ENCODE data around the gene MYO5C. TPM values are rescaled to one million over a fixed set of nuclear protein-coding genes. Genes with fewer than 3 reads are reported as not detected.

Gene MYO5C
- total and polyA plus RNA-seq, 2 donors (not counting 3 experiments of a cell fraction or from before 2014, with no cell fraction given): 7.5 to 19.4 TPM

GRCh38 chr15:52282418-52282817, 13.2 kb downstream of the MYO5C start:
- no TSS peak for BruUV-seq (replicated peaks)
- TF ChIP-seq POLR2AphosphoS5 (IDR thresholded peaks at IDR 0.05; ENCODE audit: insufficient read depth, low read depth, low read length) (no peak), POLR2A (IDR thresholded peaks at IDR 0.05; ENCODE audit: low read depth, low read length) (no peak), GATA2 (IDR thresholded peaks at IDR 0.05; ENCODE audit: insufficient read depth, insufficient read length, low read depth, low read length) (no peak), CTCF (IDR thresholded peaks at IDR 0.05; ENCODE audit: extremely low read depth in 1 of 2, insufficient read depth in 1 of 2, low read depth in 1 of 2, low read length in 2 of 2) (no peak), FOS (IDR thresholded peaks at IDR 0.05; ENCODE audit: borderline replicate concordance, insufficient read depth, low read length) (no peak), JUN (IDR thresholded peaks at IDR 0.05; ENCODE audit: borderline replicate concordance, insufficient read depth, insufficient read length, low read depth) (no peak), MYC (IDR thresholded peaks at IDR 0.05; ENCODE audit: low read depth, low read length) (no peak), EZH2 (IDR thresholded peaks at IDR 0.05; ENCODE audit: borderline replicate concordance, low read depth, low read length, severe bottlenecking) (no peak), MAX (IDR thresholded peaks at IDR 0.05; ENCODE audit: insufficient read depth, insufficient read length) (no peak)
- no peaks in the 10 kb centered on the region for H3K27me3 ChIP-seq (ENCODE audit: control insufficient read depth in 2 of 2, insufficient read depth in 2 of 2, low read length in 2 of 2)
- no peaks in the 10 kb centered on the region for H3K9me3 ChIP-seq (replicated peaks; ENCODE audit: control insufficient read depth, insufficient read depth, low read length)
- H3K79me2 ChIP-seq (ENCODE audit: control insufficient read depth, insufficient read depth, low read length): no peaks in the 10 kb centered on the region
- H3K9me1 ChIP-seq (replicated peaks; ENCODE audit: control insufficient read depth, extremely low read depth, insufficient read depth, low read length): no peaks in the 10 kb centered on the region
- H3K4me1 ChIP-seq (ENCODE audit: control insufficient read depth, extremely low read depth, insufficient read depth, low read length): no peaks in the 10 kb centered on the region
- no peaks in the 10 kb centered on the region for H4K20me1 ChIP-seq (replicated peaks; ENCODE audit: control insufficient read depth, extremely low read depth, insufficient read depth, low read length)
- H3K27ac ChIP-seq (ENCODE audit: insufficient read depth, low read depth, low read length): no peak overlapping the region
- H3K4me3 ChIP-seq (replicated peaks in 1 of 3; ENCODE audit: insufficient read depth in 1 of 3, low read depth in 1 of 3, low read length in 3 of 3): no peak overlapping the region
- no peak overlapping the region for H2AFZ ChIP-seq (ENCODE audit: low read depth, low read length)
- DNase-seq (ENCODE audit: low read depth, low spot score) (no peak), FAIRE-seq (no peak)
- H3K9ac ChIP-seq (replicated peaks; ENCODE audit: extremely low read depth, insufficient read depth, low read length): no peak overlapping the region
- intact Hi-C loops (cut with micrococcal nuclease): no loop called here
- peaks cover 0 to 8% of the 10 kb centered on the region in 2 experiments for H3K36me3 ChIP-seq (ENCODE audit: control insufficient read depth in 2 of 2, extremely low read depth in 1 of 2, insufficient read depth in 2 of 2, low read length in 2 of 2)
- H3K4me2 ChIP-seq (ENCODE audit: insufficient read depth, low read length): no peak overlapping the region
- dilution Hi-C loops (cut with MboI; ENCODE audit: extremely low pct_ligation_motif_present, low sequenced_read_pairs): no loop called here
- ChIA-PET POLR2A (no interaction called here), CTCF (interaction anchor here (1.0 kb wide), 1 partner anchor 13 kb away, joined by 3 read pairs; the partner anchor contains the start of gene MYO5C)
